ENCODE results near the gene TMC7. TPM values are rescaled to one million over a fixed set of nuclear protein-coding genes. Genes with fewer than 3 reads are reported as not detected.

TMC7 gene
- total RNA-seq, 1 donor from 2014 or later: 1.6 TPM

- Mint-ChIP-seq H3K4me1 (peaks cover 19% of the 10 kb centered on the region), H3K4me3 (peak overlapping the region; percentile 42), H3K9me3 (no peaks in the 10 kb centered on the region), H3K36me3 (no peaks in the 10 kb centered on the region), H3K27ac (no peak overlapping the region), H3K27me3 (ENCODE audit: low read depth) (no peaks in the 10 kb centered on the region)
- DNase-seq (ENCODE audit: low spot score in 2 of 2, unreplicated experiment in 2 of 2): no peak
- TF ChIP-seq, protein P1, sequence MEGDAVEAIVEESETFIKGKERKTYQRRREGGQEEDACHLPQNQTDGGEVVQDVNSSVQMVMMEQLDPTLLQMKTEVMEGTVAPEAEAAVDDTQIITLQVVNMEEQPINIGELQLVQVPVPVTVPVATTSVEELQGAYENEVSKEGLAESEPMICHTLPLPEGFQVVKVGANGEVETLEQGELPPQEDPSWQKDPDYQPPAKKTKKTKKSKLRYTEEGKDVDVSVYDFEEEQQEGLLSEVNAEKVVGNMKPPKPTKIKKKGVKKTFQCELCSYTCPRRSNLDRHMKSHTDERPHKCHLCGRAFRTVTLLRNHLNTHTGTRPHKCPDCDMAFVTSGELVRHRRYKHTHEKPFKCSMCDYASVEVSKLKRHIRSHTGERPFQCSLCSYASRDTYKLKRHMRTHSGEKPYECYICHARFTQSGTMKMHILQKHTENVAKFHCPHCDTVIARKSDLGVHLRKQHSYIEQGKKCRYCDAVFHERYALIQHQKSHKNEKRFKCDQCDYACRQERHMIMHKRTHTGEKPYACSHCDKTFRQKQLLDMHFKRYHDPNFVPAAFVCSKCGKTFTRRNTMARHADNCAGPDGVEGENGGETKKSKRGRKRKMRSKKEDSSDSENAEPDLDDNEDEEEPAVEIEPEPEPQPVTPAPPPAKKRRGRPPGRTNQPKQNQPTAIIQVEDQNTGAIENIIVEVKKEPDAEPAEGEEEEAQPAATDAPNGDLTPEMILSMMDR (IDR thresholded peaks at IDR 0.05; ENCODE audit: unreplicated experiment): no peak
These were observed 128.3 kb downstream of the TMC7 start for GRCh38 chr16:19112099-19112407.

Other genes with a start within 250 kb of the TMC7 start
- gene RPS15A, start 193.6 kb upstream of the TMC7 start, total RNA-seq: 1,664 to 1,782 TPM (median 1,739 TPM) in 3 replicates
- gene ARL6IP1, start 182.4 kb upstream of the TMC7 start, total RNA-seq: 124 to 130 TPM (median 124 TPM) in 3 replicates
- gene SMG1, start 57.5 kb upstream of the TMC7 start, total RNA-seq: 96.2 to 117 TPM (median 99.3 TPM) in 3 replicates
- gene COQ7, start 83.7 kb downstream of the TMC7 start, total RNA-seq: 29.2 to 31.7 TPM (median 31.3 TPM) in 3 replicates
- gene ITPRIPL2, start 130.0 kb downstream of the TMC7 start, total RNA-seq: 39.2 to 40.0 TPM (median 39.3 TPM) in 3 replicates
- 7.4 to 8.6 TPM (median 7.5 TPM) in 3 replicates for gene SYT17, start 184.3 kb downstream of the TMC7 start, total RNA-seq